Stimulated activated naive CD8-positive, alpha-beta T cell treated with anti-CD3 and anti-CD28 coated beads, Interleukin-15, amount 100 ng/mL, for 72 hours (primary cell): ENCODE results near the gene ZNF362.
"Not testable (repeated sequence)": the region's sequence is repeated elsewhere in the genome, so short reads cannot be mapped to it uniquely, and the experiment has no call there.

Experiments used
- ATAC-seq: fragments of 150-1000 bp; cut with Tn5 transposase; 2 replicates; pipeline ENCODE4 v1.10.0; 2021; ENCODE audit warnings: mild to moderate bottlenecking, moderate library complexity
- DNase-seq, 2 donors: peaks; one replicate each; pipeline ENCODE4 v3.0.0; 2021 to 2022
- H3K27ac Mint-ChIP-seq, 2 donors: one replicate each; pipeline ENCODE4 v1.8.0; 2022; ENCODE audit warnings: mild to moderate bottlenecking in 2 of 2, mixed read lengths in 2 of 2, moderate library complexity in 2 of 2
- H3K27me3 Mint-ChIP-seq: one replicate; pipeline ENCODE4 v1.8.0; 2022; ENCODE audit warnings: mixed read lengths
- H3K4me1 Mint-ChIP-seq: one replicate; pipeline ENCODE4 v1.8.0; 2022; ENCODE audit warnings: mild to moderate bottlenecking, mixed read lengths
- H3K4me3 Mint-ChIP-seq, 2 donors: one replicate each; pipeline ENCODE4 v1.8.0; 2022; ENCODE audit warnings: mild to moderate bottlenecking in 2 of 2, mixed read lengths in 2 of 2, moderate library complexity in 1 of 2
- H3K9me3 Mint-ChIP-seq, 2 donors: one replicate each; pipeline ENCODE4 v1.8.0; 2022; ENCODE audit warnings: mixed read lengths in 2 of 2

ZNF362 gene

DNA sequence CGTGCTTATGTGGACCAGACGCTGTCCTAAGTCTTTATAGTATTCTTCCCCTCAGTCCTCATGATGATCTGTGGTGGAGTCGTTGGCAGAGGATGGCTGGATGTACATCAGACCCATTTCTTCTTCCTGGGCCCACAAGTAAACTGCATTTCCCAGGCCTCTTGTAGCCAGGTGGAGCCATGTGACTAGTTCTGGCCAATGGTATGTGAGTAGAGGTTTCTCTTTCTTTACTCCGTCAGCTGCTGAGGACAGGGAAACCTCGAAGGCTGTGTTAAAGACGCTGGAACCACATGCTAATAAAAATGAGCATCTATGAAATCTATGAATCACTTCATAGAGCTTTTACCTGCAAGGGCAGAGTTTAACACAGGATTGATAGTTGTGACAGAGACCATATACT lies 18.7 kb upstream of the ZNF362 start:
- H3K27ac Mint-ChIP-seq, result peak overlapping the region in 1 of 2 donors; percentile 35
- ATAC-seq, result peak; percentile 79
- H3K9me3 Mint-ChIP-seq, result peaks cover 0 to 3% of the 10 kb centered on the region in 2 donors
- H3K4me3 Mint-ChIP-seq, result peak overlapping the region in 1 of 2 donors; percentile 20
- H3K4me1 Mint-ChIP-seq, result peaks cover 16% of the 10 kb centered on the region
- peaks cover 17% of the 10 kb centered on the region for H3K27me3 Mint-ChIP-seq
- DNase-seq, result no peak

- not testable (repeated sequence) for ATAC-seq, H3K9me3 Mint-ChIP-seq, DNase-seq, H3K27ac Mint-ChIP-seq, H3K4me3 Mint-ChIP-seq
- Mint-ChIP-seq H3K27me3 (peaks cover 17% of the 10 kb centered on the region), H3K4me1 (peaks cover 16% of the 10 kb centered on the region)
Measured at GRCh38 chr1:33238194-33238724, 18.0 kb upstream of the ZNF362 start.

DNA sequence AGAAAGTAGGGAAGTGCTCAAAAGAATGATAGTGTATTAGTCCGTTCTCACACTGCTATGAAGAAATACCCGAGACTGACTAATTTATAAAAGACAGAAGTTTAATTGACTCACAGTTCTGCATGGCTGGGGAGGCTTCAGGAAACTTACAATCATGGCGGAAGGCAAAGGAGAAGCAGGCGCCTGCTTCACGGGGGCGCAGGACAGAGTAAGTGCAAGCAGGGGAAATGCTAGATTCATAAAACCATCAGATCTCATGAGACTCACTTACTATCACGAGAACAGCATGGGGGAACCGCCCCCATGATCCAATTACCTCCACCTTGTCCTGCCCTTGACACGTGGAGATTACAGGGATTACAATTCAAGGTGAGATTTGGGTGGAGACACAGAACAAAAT lies 16.9 kb upstream of the ZNF362 start:
- not testable (repeated sequence) for ATAC-seq, H3K9me3 Mint-ChIP-seq

GRCh38 chr1:33241866-33242265 lies 14.4 kb upstream of the ZNF362 start:
- no peak for ATAC-seq
- DNase-seq, result no peak
- H3K4me1 Mint-ChIP-seq, result peaks cover 7% of the 10 kb centered on the region
- peaks cover 0 to 3% of the 10 kb centered on the region in 2 donors for H3K9me3 Mint-ChIP-seq
- H3K27ac Mint-ChIP-seq, result peak overlapping the region in 1 of 2 donors; percentile 1
- peaks cover 17% of the 10 kb centered on the region for H3K27me3 Mint-ChIP-seq
- H3K4me3 Mint-ChIP-seq, result no peak overlapping the region

More for the DNA sequence above, 16.9 kb upstream of the ZNF362 start:
- not testable (repeated sequence) for H3K4me3 Mint-ChIP-seq, H3K27ac Mint-ChIP-seq, DNase-seq
- peaks cover 13% of the 10 kb centered on the region for H3K4me1 Mint-ChIP-seq
- peaks cover 17% of the 10 kb centered on the region for H3K27me3 Mint-ChIP-seq

DNA sequence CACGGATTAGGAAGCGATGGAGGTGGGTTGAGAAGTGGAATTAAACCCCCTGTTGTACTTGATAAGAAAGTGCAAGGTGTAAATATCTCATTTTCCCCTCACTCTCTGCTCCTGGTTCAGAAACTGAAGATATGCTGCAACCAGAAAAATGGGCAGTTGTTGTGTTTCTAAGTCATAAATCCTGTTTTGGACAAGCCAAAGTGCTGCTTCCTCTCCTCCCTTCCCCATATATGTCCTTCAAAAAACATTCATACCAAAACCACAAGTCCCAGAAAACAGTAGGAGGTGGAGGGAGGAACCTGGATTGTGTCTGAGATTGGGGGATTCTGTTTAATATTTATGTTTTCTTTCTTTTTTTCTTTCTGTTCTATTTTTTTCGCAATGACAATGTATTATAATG lies 13.6 kb upstream of the ZNF362 start:
- H3K9me3 Mint-ChIP-seq, result peaks cover 0 to 3% of the 10 kb centered on the region in 2 donors
- ATAC-seq (no peak), DNase-seq (no peak)
- peaks cover 17% of the 10 kb centered on the region for H3K27me3 Mint-ChIP-seq
- H3K27ac Mint-ChIP-seq, result no peak overlapping the region
- H3K4me3 Mint-ChIP-seq, result no peak overlapping the region
- peaks cover 1% of the 10 kb centered on the region for H3K4me1 Mint-ChIP-seq

GRCh38 chr1:33244143-33244808 lies 12.0 kb upstream of the ZNF362 start:
- Mint-ChIP-seq H3K27me3 (peaks cover 16% of the 10 kb centered on the region), H3K4me1 (peaks cover 5% of the 10 kb centered on the region), H3K27ac (peak overlapping the region in 1 of 2 donors; percentile 13), H3K9me3 (no peaks in the 10 kb centered on the region), H3K4me3 (no peak overlapping the region)
- no peak for DNase-seq
- no peak for ATAC-seq

DNA sequence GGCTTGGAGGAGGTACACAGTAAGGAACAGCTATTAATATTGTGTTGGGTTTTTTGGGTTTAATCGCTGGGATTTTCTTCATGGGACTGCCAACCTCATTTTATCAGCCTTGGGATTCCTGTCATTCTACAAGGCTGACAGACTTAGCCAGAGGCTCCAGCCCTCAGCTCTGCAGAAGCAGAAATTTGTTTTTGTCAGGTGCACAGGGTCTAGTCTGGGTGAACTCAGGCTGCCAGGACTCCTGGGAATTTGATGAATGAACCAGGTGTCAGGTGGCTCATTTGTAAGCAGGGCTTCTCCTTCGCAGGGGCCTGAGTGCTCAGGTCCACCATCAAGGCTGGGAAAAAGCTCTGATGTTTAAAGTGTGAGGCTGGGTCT lies 11.5 kb upstream of the ZNF362 start:
- Mint-ChIP-seq H3K4me3 (no peak overlapping the region), H3K27ac (no peak overlapping the region), H3K27me3 (peaks cover 10% of the 10 kb centered on the region), H3K9me3 (no peaks in the 10 kb centered on the region), H3K4me1 (peaks cover 5% of the 10 kb centered on the region)
- no peak for ATAC-seq
- DNase-seq, result no peak

DNA sequence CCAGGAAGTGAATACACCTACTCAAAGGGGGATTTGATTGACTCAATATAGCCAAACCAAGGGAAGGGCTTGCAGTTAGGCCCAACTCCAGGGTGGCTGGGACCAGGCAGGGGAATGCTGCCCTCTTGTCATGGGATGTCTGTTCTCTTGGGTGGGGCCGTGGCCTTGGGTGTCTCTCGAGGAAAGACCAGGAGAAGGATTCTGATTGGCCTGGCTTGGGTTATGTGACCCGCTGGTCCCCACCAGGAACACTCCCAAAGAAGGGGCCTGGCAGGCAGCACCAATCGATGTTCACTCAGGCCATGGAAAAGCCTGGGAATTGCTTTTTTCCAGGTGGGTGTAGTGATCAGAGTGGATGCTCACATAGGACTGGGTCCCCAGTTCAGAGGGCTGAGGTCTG lies 10.1 kb upstream of the ZNF362 start:
- no peak for ATAC-seq
- Mint-ChIP-seq H3K27me3 (peaks cover 20% of the 10 kb centered on the region), H3K27ac (no peak overlapping the region), H3K4me3 (no peak overlapping the region), H3K4me1 (peaks cover 5% of the 10 kb centered on the region), H3K9me3 (no peaks in the 10 kb centered on the region)
- no peak for DNase-seq

- Mint-ChIP-seq H3K4me1 (peaks cover 5% of the 10 kb centered on the region), H3K9me3 (no peaks in the 10 kb centered on the region), H3K4me3 (no peak overlapping the region), H3K27me3 (peaks cover 10% of the 10 kb centered on the region), H3K27ac (no peak overlapping the region)
- ATAC-seq (no peak), DNase-seq (no peak)
Measured at GRCh38 chr1:33247545-33247944, 8.7 kb upstream of the ZNF362 start.

DNA sequence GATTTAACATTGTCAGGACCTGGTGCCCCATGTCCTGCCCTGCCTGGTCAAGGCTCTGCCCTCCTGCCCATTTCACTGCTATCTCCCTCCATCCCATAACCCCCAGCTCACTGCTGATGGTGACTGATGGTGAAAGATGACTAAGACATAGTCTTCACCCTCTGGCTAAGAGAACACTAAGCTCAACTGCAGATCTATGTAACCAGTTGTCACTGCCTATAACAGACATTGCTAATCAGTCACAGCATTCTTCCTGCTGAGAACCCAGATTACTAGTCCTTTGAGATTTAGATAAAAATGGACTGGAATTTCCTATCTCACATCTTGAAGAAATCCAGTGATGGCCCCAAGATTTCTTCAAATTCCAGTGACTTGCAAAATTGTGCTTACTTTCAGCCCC lies 8.0 kb upstream of the ZNF362 start:
- Mint-ChIP-seq H3K4me1 (peaks cover 5% of the 10 kb centered on the region), H3K27me3 (peaks cover 10% of the 10 kb centered on the region), H3K4me3 (no peak overlapping the region), H3K27ac (no peak overlapping the region), H3K9me3 (no peaks in the 10 kb centered on the region)
- ATAC-seq (no peak), DNase-seq (no peak)

DNA sequence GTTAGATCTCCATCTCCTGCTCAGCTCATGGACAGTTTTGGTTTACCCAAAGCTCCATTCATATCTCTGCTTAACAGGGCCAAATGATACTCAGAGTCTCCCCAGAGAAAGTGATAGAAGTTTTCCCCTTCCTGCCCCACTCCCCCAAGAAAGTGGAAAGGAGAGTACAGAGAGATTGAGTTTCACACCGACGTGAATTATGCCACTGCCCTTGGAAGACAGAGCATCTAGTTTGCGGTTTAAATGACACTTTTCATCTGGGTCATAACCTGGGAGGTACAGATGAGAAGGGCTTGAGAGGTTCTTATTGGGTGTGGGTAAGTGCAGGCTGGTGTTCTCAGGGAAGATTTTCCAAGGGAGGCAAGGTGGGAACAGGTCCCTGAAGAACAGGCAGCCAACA lies 6.9 kb upstream of the ZNF362 start:
- peaks cover 5% of the 10 kb centered on the region for H3K4me1 Mint-ChIP-seq
- no peak overlapping the region for H3K27ac Mint-ChIP-seq
- peaks cover 10% of the 10 kb centered on the region for H3K27me3 Mint-ChIP-seq
- no peak for ATAC-seq
- no peak overlapping the region for H3K4me3 Mint-ChIP-seq
- no peak for DNase-seq
- no peaks in the 10 kb centered on the region for H3K9me3 Mint-ChIP-seq

- peaks cover 10% of the 10 kb centered on the region for H3K27me3 Mint-ChIP-seq
- H3K27ac Mint-ChIP-seq, result no peak overlapping the region
- H3K4me3 Mint-ChIP-seq, result no peak overlapping the region
- DNase-seq, result no peak
- H3K9me3 Mint-ChIP-seq, result no peaks in the 10 kb centered on the region
- ATAC-seq, result no peak
- H3K4me1 Mint-ChIP-seq, result peaks cover 5% of the 10 kb centered on the region
Measured at GRCh38 chr1:33250217-33250616, 6.1 kb upstream of the ZNF362 start.

DNA sequence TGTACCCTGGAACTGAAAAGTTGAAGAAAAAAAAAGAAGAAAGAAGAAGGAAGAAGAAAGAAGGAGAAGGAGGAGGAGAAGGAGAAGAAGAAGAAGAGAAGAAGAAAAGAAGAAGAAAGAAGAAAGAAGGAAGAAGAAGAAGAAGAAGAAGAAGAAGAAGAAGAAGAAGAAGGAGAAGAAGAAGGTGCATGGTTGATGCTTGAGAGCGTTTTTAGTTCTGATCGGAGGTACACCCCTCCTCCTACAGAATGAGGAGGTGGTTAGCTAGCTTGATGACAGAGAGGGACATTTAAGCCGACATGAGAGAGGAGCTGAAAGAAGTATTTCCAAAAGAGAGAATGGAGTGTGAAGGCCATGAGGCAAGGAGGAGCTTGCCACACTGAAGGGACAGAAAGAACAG lies 5.6 kb upstream of the ZNF362 start:
- DNase-seq, result no peak
- H3K27ac Mint-ChIP-seq, result no peak overlapping the region
- peaks cover 5% of the 10 kb centered on the region for H3K4me1 Mint-ChIP-seq
- peaks cover 10% of the 10 kb centered on the region for H3K27me3 Mint-ChIP-seq
- no peak overlapping the region for H3K4me3 Mint-ChIP-seq
- H3K9me3 Mint-ChIP-seq, result no peaks in the 10 kb centered on the region
- no peak for ATAC-seq

- H3K4me3 Mint-ChIP-seq, result no peak overlapping the region
- ATAC-seq (no peak), DNase-seq (no peak)
- peaks cover 24% of the 10 kb centered on the region for H3K4me1 Mint-ChIP-seq
- H3K27ac Mint-ChIP-seq, result no peak overlapping the region
- peaks cover 10% of the 10 kb centered on the region for H3K27me3 Mint-ChIP-seq
- no peaks in the 10 kb centered on the region for H3K9me3 Mint-ChIP-seq
Measured at GRCh38 chr1:33254491-33254890, 1.8 kb upstream of the ZNF362 start.

DNA sequence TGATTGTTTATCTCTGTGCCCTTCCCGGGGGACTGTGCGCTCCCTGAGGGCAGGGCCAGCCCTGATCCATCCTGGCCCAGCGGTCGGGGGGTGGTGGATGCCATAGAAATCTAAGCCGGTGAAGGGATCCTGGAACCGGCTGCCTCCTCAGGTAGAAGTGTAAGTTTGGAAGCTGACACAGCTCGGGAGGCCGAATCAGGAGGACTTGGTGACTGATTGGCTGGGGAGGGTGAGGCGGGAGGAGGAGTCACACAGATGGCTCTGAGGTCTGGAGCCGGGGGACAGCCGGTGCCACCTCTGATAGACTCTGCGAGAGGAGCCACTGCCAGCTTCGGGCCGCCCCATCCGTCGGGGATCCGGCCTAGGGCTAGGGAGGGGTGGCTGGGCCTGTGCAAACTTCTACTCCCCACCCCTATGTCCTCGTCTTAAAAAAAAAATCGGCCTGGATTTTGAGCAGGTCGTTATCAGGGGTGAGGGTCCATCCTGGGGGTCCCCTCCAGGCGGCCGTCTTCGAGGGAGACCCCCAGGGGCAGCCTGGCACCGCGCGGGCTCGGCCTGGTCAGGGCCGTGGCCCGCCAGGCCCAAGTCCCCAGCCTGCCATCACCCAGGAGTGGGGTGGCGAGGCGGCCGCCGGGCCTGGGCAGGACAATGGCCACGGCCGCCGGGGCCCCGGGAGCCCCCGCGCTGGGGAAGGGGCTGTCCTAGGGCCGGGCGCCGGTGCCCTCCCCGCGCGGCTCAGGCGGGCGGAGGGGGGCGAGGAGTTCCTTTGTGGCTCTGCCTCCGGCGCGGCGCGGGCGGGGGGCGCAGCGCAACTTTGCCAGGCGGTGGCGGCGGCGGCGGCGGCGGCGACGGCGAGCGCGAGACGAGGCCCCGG lies 708 bp upstream of the ZNF362 start:
- Mint-ChIP-seq H3K27me3 (peaks cover 5% of the 10 kb centered on the region), H3K4me3 (peak overlapping the region; percentile 62 to 65), H3K9me3 (no peaks in the 10 kb centered on the region), H3K4me1 (peaks cover 35% of the 10 kb centered on the region), H3K27ac (peak overlapping the region in 1 of 2 donors; percentile 29)
- peak; percentile 38 to 74 for DNase-seq
- peak; percentile 77 for ATAC-seq

DNA sequence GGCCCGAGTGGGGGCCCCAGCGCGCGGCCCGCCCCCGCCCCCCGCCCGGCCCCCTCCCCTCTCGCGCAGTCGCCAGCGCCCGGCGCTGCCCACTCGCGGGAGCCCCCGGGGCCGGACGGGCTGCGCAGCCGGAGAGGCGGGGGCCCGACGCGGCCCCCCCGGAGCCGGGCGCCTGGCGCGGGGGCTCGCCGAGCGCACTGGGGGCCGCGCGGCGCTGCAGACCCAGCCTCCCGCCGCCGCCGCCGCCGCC lies 146 bp upstream of the ZNF362 start:
- H3K27ac Mint-ChIP-seq, result peak overlapping the region in 1 of 2 donors; percentile 41

More for the DNA sequence above, 146 bp upstream of the ZNF362 start:
- Mint-ChIP-seq H3K27me3 (no peaks in the 10 kb centered on the region), H3K4me3 (peak overlapping the region in 1 of 2 donors; percentile 55), H3K4me1 (peaks cover 37% of the 10 kb centered on the region), H3K9me3 (no peaks in the 10 kb centered on the region)
- no peak for DNase-seq
- no peak for ATAC-seq
